ENCODE data around the gene GMDS.

Gene GMDS

DNA sequence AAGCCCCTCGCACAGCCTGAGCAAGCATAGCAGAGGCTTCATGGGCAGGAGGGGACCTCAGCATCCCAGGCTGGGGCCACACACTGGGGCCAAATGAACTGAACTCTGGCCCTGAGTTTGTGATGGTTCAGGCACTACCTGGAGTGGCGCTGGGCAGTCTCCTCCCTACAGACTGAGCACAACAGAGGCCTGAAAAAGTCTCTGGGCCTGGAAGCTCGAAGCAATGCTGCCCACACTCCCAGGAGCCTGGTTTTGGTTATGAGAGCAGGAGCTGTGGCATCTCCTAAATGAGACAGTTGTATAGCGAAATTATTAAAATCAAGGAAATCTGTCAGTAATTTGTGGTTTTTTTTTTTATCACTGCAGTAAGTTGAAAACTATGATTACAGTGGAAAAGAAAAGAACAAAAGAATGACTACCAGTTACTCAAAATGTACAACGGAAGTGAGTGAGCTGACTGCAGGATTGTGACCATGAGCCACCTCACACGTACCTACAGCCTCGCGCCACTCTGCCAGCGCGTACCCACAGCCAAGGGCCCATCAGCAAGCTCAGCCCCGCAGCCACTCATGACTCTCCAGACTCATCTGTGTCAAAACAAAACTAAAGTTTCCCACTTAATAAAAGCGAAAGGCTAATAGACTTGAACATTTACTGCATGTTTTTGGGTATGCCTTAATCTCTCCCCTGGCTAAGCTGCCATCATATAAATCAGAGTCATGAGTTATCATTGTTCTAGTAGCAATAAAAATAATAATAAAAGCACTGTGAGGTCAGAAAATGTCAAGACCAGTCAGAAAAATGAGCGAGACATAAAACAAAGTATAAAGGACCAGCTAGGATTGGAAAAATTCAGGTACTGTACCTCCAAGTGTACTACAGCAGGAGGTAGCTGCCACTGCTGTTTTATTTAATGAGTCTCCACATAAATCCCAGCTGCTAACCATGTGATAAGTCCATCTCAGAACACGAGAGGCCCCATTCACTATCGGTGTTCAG is 458.7 kb downstream of the GMDS start:
- H3K27me3 ChIP-seq (ENCODE audit: control insufficient read depth, insufficient read depth, low read length), result no peaks in the 10 kb centered on the region
- H3K9ac ChIP-seq (ENCODE audit: low read depth, low read length), result no peak overlapping the region
- no peak overlapping the region for H3K27ac ChIP-seq (ENCODE audit: low read depth, low read length)
- H3K4me1 ChIP-seq (ENCODE audit: control insufficient read depth, insufficient read depth, low read length), result no peaks in the 10 kb centered on the region
- H3K4me3 ChIP-seq (ENCODE audit: low read depth, low read length), result no peak overlapping the region
- no peaks in the 10 kb centered on the region for H3K36me3 ChIP-seq (ENCODE audit: control insufficient read depth, insufficient read depth, low read length)
- H3K9me3 ChIP-seq (ENCODE audit: control insufficient read depth, insufficient read depth, low read length), result no peaks in the 10 kb centered on the region

DNA sequence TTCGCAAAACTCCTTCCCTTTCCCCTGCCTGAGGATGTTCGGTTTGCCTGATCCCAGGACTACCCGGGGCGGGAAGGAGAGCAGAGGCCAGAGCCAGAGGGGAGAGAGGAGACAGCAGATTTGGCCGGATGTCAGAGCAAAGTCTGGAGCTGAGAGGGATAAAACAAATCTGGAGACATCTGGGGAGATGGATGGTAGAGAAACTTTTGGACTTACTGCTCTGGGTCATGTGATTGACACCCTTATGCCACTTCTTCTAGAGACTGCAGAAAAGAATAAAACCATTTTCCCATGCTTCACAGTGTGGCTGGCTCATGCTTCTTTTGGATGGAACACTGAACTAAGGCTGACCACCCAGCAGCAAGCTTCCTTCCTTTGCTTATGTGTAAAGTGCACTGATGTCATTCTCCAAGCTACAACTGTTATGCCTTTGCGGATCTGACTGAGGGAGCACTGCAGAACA is 461.0 kb downstream of the GMDS start:
- H3K9ac ChIP-seq (ENCODE audit: low read depth, low read length), result no peak overlapping the region
- no peaks in the 10 kb centered on the region for H3K9me3 ChIP-seq (ENCODE audit: control insufficient read depth, insufficient read depth, low read length)
- H3K4me1 ChIP-seq (ENCODE audit: control insufficient read depth, insufficient read depth, low read length), result no peaks in the 10 kb centered on the region
- no peaks in the 10 kb centered on the region for H3K27me3 ChIP-seq (ENCODE audit: control insufficient read depth, insufficient read depth, low read length)
- no peak overlapping the region for H3K4me3 ChIP-seq (ENCODE audit: low read depth, low read length)
- H3K36me3 ChIP-seq (ENCODE audit: control insufficient read depth, insufficient read depth, low read length), result no peaks in the 10 kb centered on the region
- H3K27ac ChIP-seq (ENCODE audit: low read depth, low read length), result no peak overlapping the region

- Histone ChIP-seq H3K9ac (ENCODE audit: low read depth, low read length) (no peak overlapping the region), H3K27ac (ENCODE audit: low read depth, low read length) (no peak overlapping the region), H3K9me3 (ENCODE audit: control insufficient read depth, insufficient read depth, low read length) (no peaks in the 10 kb centered on the region), H3K27me3 (ENCODE audit: control insufficient read depth, insufficient read depth, low read length) (no peaks in the 10 kb centered on the region), H3K4me1 (ENCODE audit: control insufficient read depth, insufficient read depth, low read length) (no peaks in the 10 kb centered on the region), H3K36me3 (ENCODE audit: control insufficient read depth, insufficient read depth, low read length) (no peaks in the 10 kb centered on the region), H3K4me3 (ENCODE audit: low read depth, low read length) (no peak overlapping the region)
Observed at GRCh38 chr6:1781817-1782184, 463.6 kb downstream of the GMDS start.

GRCh38 chr6:1781152-1781816 is 464.1 kb downstream of the GMDS start:
- H3K9ac ChIP-seq (ENCODE audit: low read depth, low read length), result no peak overlapping the region
- H3K27me3 ChIP-seq (ENCODE audit: control insufficient read depth, insufficient read depth, low read length), result no peaks in the 10 kb centered on the region
- H3K27ac ChIP-seq (ENCODE audit: low read depth, low read length), result no peak overlapping the region
- no peaks in the 10 kb centered on the region for H3K9me3 ChIP-seq (ENCODE audit: control insufficient read depth, insufficient read depth, low read length)
- H3K4me3 ChIP-seq (ENCODE audit: low read depth, low read length), result no peak overlapping the region
- H3K36me3 ChIP-seq (ENCODE audit: control insufficient read depth, insufficient read depth, low read length), result no peaks in the 10 kb centered on the region
- no peaks in the 10 kb centered on the region for H3K4me1 ChIP-seq (ENCODE audit: control insufficient read depth, insufficient read depth, low read length)

- Histone ChIP-seq H3K9me3 (ENCODE audit: control insufficient read depth, insufficient read depth, low read length) (no peaks in the 10 kb centered on the region), H3K4me1 (ENCODE audit: control insufficient read depth, insufficient read depth, low read length) (no peaks in the 10 kb centered on the region), H3K4me3 (ENCODE audit: low read depth, low read length) (no peak overlapping the region), H3K27me3 (ENCODE audit: control insufficient read depth, insufficient read depth, low read length) (no peaks in the 10 kb centered on the region), H3K27ac (ENCODE audit: low read depth, low read length) (no peak overlapping the region), H3K36me3 (ENCODE audit: control insufficient read depth, insufficient read depth, low read length) (no peaks in the 10 kb centered on the region), H3K9ac (ENCODE audit: low read depth, low read length) (no peak overlapping the region)
Observed at GRCh38 chr6:1780251-1780867, 465.0 kb downstream of the GMDS start.

GRCh38 chr6:1778686-1779235 is 466.6 kb downstream of the GMDS start:
- Histone ChIP-seq H3K9me3 (ENCODE audit: control insufficient read depth, insufficient read depth, low read length) (no peaks in the 10 kb centered on the region), H3K27ac (ENCODE audit: low read depth, low read length) (no peak overlapping the region), H3K9ac (ENCODE audit: low read depth, low read length) (no peak overlapping the region), H3K36me3 (ENCODE audit: control insufficient read depth, insufficient read depth, low read length) (no peaks in the 10 kb centered on the region), H3K4me3 (ENCODE audit: low read depth, low read length) (no peak overlapping the region), H3K27me3 (ENCODE audit: control insufficient read depth, insufficient read depth, low read length) (no peaks in the 10 kb centered on the region), H3K4me1 (ENCODE audit: control insufficient read depth, insufficient read depth, low read length) (no peaks in the 10 kb centered on the region)

DNA sequence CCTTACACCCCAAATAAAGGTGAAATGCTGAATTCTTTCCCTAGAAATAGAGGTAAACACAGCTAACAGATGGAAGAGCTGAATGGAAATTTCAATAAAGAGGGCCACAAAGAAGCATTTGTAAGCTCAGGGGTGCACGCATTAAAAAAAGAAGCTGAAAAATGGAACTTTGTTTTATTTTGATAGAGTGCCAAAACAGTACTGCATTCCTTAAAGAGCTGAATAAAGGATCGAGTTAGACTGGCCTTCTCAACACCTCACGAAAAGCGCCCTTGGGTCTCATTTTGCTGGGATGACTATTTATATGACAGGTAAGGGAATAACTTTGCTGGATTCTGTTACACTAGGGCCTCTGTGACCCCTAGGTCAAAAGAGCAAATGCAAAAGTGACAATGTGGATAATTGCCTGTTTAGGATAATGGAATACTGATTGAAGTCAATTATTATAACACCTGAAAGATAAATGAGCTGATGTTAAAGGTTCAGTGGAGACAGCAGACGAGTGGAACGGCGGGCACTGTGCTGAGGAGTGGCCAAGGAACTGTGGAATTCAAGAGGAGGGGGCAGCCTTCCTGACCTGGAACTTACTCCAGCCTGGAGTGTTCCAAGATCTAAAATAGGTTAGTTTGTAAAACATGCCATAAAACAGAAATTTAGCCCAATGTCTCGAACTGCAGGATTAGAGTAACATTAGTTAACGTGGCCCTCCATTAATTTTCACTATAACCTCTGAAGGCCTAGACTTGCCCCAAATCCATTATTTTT is 467.3 kb downstream of the GMDS start:
- Histone ChIP-seq H3K4me3 (ENCODE audit: low read depth, low read length) (no peak overlapping the region), H3K4me1 (ENCODE audit: control insufficient read depth, insufficient read depth, low read length) (no peaks in the 10 kb centered on the region), H3K27ac (ENCODE audit: low read depth, low read length) (no peak overlapping the region), H3K36me3 (ENCODE audit: control insufficient read depth, insufficient read depth, low read length) (no peaks in the 10 kb centered on the region), H3K9me3 (ENCODE audit: control insufficient read depth, insufficient read depth, low read length) (no peaks in the 10 kb centered on the region), H3K27me3 (ENCODE audit: control insufficient read depth, insufficient read depth, low read length) (no peaks in the 10 kb centered on the region), H3K9ac (ENCODE audit: low read depth, low read length) (no peak overlapping the region)

DNA sequence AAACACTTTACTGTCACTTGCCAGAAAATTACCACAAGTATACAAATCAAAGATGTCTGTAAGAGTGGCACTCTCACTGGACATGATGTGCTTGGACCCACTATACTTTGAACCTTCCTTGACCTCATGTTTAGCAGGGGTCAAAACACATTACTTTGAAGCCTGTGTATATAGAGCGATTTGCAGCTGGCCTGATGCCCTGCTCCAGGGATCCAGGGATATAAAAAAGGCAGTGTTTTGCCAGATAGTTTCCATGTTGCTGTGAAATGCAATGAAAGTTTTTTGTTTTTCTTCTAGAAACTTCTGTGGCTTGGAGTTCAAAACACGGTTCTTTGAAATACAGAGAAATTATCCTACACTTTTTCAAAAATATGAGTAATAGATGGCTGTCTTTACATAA is 470.0 kb downstream of the GMDS start:
- H3K9me3 ChIP-seq (ENCODE audit: control insufficient read depth, insufficient read depth, low read length), result no peaks in the 10 kb centered on the region
- no peak overlapping the region for H3K9ac ChIP-seq (ENCODE audit: low read depth, low read length)
- no peak overlapping the region for H3K4me3 ChIP-seq (ENCODE audit: low read depth, low read length)
- no peaks in the 10 kb centered on the region for H3K36me3 ChIP-seq (ENCODE audit: control insufficient read depth, insufficient read depth, low read length)
- no peaks in the 10 kb centered on the region for H3K4me1 ChIP-seq (ENCODE audit: control insufficient read depth, insufficient read depth, low read length)
- no peak overlapping the region for H3K27ac ChIP-seq (ENCODE audit: low read depth, low read length)
- no peaks in the 10 kb centered on the region for H3K27me3 ChIP-seq (ENCODE audit: control insufficient read depth, insufficient read depth, low read length)

- H3K9me3 ChIP-seq (ENCODE audit: control insufficient read depth, insufficient read depth, low read length), result no peaks in the 10 kb centered on the region
- no peaks in the 10 kb centered on the region for H3K4me1 ChIP-seq (ENCODE audit: control insufficient read depth, insufficient read depth, low read length)
- H3K27me3 ChIP-seq (ENCODE audit: control insufficient read depth, insufficient read depth, low read length), result no peaks in the 10 kb centered on the region
- H3K36me3 ChIP-seq (ENCODE audit: control insufficient read depth, insufficient read depth, low read length), result no peaks in the 10 kb centered on the region
- no peak overlapping the region for H3K9ac ChIP-seq (ENCODE audit: low read depth, low read length)
- H3K27ac ChIP-seq (ENCODE audit: low read depth, low read length), result no peak overlapping the region
- no peak overlapping the region for H3K4me3 ChIP-seq (ENCODE audit: low read depth, low read length)
Observed at GRCh38 chr6:1774226-1774915, 471.0 kb downstream of the GMDS start.

GRCh38 chr6:1773700-1774099 is 471.7 kb downstream of the GMDS start:
- no peak overlapping the region for H3K27ac ChIP-seq (ENCODE audit: low read depth, low read length)
- H3K27me3 ChIP-seq (ENCODE audit: control insufficient read depth, insufficient read depth, low read length), result no peaks in the 10 kb centered on the region
- H3K36me3 ChIP-seq (ENCODE audit: control insufficient read depth, insufficient read depth, low read length), result no peaks in the 10 kb centered on the region
- H3K4me3 ChIP-seq (ENCODE audit: low read depth, low read length), result no peak overlapping the region
- H3K9ac ChIP-seq (ENCODE audit: low read depth, low read length), result no peak overlapping the region
- H3K4me1 ChIP-seq (ENCODE audit: control insufficient read depth, insufficient read depth, low read length), result no peaks in the 10 kb centered on the region
- no peaks in the 10 kb centered on the region for H3K9me3 ChIP-seq (ENCODE audit: control insufficient read depth, insufficient read depth, low read length)

All from HUES48 (cell line).